CD4-positive, alpha-beta memory T cell (primary cell): Measurements from ENCODE around the gene ZNF22. TPM values are rescaled to one million over a fixed set of nuclear protein-coding genes. Genes with fewer than 3 reads are reported as not detected.

Experiments used
- CTCF ChIA-PET: fragments of 350-600 bp; sonication (Branson Sonifier 250); formaldehyde crosslinking; loops from one replicate; lab custom pipeline; 2021; ENCODE audit warnings: inconsistent platforms; ENCODE audit not compliant: partially characterized antibody; lab: Charles Lee
- POLR2A ChIA-PET: fragments of 350-600 bp; sonication (Branson Sonifier 250); formaldehyde crosslinking; loops from one replicate; lab custom pipeline; 2021; ENCODE audit not compliant: partially characterized antibody; lab: Charles Lee
- DNase-seq, 5 donors: peaks; one replicate each; pipeline versions ENCODE4 v3.0.0 to v3.0.0-alpha.2; 2020 to 2022; ENCODE audit warnings: mixed read lengths in 1 of 5
- H3K27ac ChIP-seq: one replicate; pipeline ENCODE4 v1.7.0; 2013; ENCODE audit warnings: low read depth, low read length
- H3K27me3 ChIP-seq: 2 replicates; pipeline ENCODE4 v1.7.0; 2013; ENCODE audit warnings: mild to moderate bottlenecking, low read length, moderate library complexity; ENCODE audit not compliant: insufficient read depth
- H3K36me3 ChIP-seq: 2 replicates; pipeline ENCODE4 v1.7.0; 2013; ENCODE audit warnings: mild to moderate bottlenecking, low read length, moderate library complexity; ENCODE audit not compliant: insufficient read depth
- H3K4me1 ChIP-seq: 2 replicates; pipeline ENCODE4 v1.7.0; 2013; ENCODE audit warnings: mild to moderate bottlenecking, low read length, moderate library complexity; ENCODE audit not compliant: insufficient read depth
- H3K4me3 ChIP-seq, 2 donors: one replicate each; pipeline ENCODE4 v1.7.0; 2013; ENCODE audit warnings: low read length in 2 of 2, mild to moderate bottlenecking in 1 of 2
- H3K9me3 ChIP-seq, 2 donors: one replicate each; pipeline ENCODE4 v1.7.0; 2013; ENCODE audit warnings: low read length in 2 of 2, control low read depth in 1 of 2; ENCODE audit not compliant: control insufficient read depth in 1 of 2
- H3K27ac Mint-ChIP-seq, 7 donors: one replicate each; pipeline ENCODE4 v1.8.0; 2020 to 2021; ENCODE audit warnings: mixed read lengths in 7 of 7, mild to moderate bottlenecking in 6 of 7, inconsistent platforms in 3 of 7, moderate library complexity in 3 of 7
- H3K27me3 Mint-ChIP-seq, 2 donors: one replicate each; pipeline ENCODE4 v1.8.0; 2020 to 2021; ENCODE audit warnings: mixed read lengths in 2 of 2
- H3K36me3 Mint-ChIP-seq, 2 donors: one replicate each; pipeline ENCODE4 v1.8.0; 2020 to 2021; ENCODE audit warnings: mixed read lengths in 2 of 2, inconsistent platforms in 1 of 2, mild to moderate bottlenecking in 1 of 2
- H3K4me1 Mint-ChIP-seq, 4 donors: one replicate each; pipeline ENCODE4 v1.8.0; 2020 to 2021; ENCODE audit warnings: mixed read lengths in 4 of 4, mild to moderate bottlenecking in 1 of 4
- H3K4me3 Mint-ChIP-seq, 8 donors: one replicate each; pipeline ENCODE4 v1.8.0; 2020 to 2021; ENCODE audit warnings: mixed read lengths in 8 of 8, mild to moderate bottlenecking in 7 of 8, moderate library complexity in 6 of 8, inconsistent platforms in 3 of 8
- H3K9me3 Mint-ChIP-seq, 8 donors: one replicate each; pipeline ENCODE4 v1.8.0; 2020 to 2021; ENCODE audit warnings: mixed read lengths in 8 of 8, mild to moderate bottlenecking in 5 of 8, inconsistent platforms in 3 of 8, moderate library complexity in 1 of 8
- intact Hi-C: fragments of 100-400 bp; cut with micrococcal nuclease; formaldehyde crosslinking; loops from one replicate; pipeline ENCODE4 v1.15.1; 2023
- polyA plus RNA-seq, 2 donors: library from polyadenylated mRNA; unstranded; fragments of 300-500 nt; fragmentation: Illumina TruSeq; gene quantifications; one replicate each; pipeline ENCODE4 v1.2.3, GENCODE V29; 2021
- total RNA-seq, 2 experiments: library from RNA; stranded (reverse); gene quantifications; one replicate each; pipeline ENCODE4 v1.2.3, GENCODE V29; 2021

Gene ZNF22
- total and polyA plus RNA-seq, 4 experiments from 2014 or later: 26.9 to 40.6 (median 30.8) TPM

DNA sequence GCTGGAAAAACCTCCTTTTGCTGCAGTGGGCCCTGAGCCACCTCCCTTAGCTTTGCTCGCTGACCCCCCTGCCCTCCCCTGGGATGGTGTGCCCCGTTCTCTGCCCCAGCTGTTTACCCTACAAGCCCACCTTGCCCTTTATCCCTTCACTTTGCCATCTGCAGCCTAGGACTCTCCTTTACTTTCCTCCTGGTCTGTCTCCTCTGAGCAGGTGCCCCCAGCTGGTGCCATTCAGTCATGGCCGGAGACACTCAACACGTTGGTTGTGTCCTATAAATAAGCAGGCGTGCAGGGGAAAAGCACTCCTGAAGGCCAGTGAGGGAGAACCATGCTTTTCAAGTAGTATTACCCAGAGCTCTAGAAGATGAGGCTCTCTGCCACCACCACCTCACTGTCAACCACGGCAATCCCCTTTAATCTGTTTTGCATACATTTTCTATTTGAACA lies 35.0 kb upstream of the ZNF22 start:
- no peaks in the 10 kb centered on the region for H3K9me3 Mint-ChIP-seq
- Histone ChIP-seq H3K4me1 (peaks cover 25% of the 10 kb centered on the region), H3K4me3 (no peak overlapping the region), H3K36me3 (no peaks in the 10 kb centered on the region), H3K27me3 (no peaks in the 10 kb centered on the region), H3K27ac (no peak overlapping the region), H3K9me3 (no peaks in the 10 kb centered on the region)
- DNase-seq: no peak
- H3K27me3 Mint-ChIP-seq: no peaks in the 10 kb centered on the region
- peaks cover 11 to 32% (median 19%) of the 10 kb centered on the region in 4 donors for H3K4me1 Mint-ChIP-seq
- intact Hi-C loops: no loop called here
- ChIA-PET CTCF (interaction anchor here (1.0 to 4.0 kb wide), 4 partner anchors 8 to 101 kb away, joined by 3 to 15 read pairs (median 4); no protein-coding TSS in a partner anchor), POLR2A (no interaction called here)
- peak overlapping the region in 1 of 8 donors; percentile 22 for H3K4me3 Mint-ChIP-seq
- no peaks in the 10 kb centered on the region for H3K36me3 Mint-ChIP-seq
- no peak overlapping the region for H3K27ac Mint-ChIP-seq

DNA sequence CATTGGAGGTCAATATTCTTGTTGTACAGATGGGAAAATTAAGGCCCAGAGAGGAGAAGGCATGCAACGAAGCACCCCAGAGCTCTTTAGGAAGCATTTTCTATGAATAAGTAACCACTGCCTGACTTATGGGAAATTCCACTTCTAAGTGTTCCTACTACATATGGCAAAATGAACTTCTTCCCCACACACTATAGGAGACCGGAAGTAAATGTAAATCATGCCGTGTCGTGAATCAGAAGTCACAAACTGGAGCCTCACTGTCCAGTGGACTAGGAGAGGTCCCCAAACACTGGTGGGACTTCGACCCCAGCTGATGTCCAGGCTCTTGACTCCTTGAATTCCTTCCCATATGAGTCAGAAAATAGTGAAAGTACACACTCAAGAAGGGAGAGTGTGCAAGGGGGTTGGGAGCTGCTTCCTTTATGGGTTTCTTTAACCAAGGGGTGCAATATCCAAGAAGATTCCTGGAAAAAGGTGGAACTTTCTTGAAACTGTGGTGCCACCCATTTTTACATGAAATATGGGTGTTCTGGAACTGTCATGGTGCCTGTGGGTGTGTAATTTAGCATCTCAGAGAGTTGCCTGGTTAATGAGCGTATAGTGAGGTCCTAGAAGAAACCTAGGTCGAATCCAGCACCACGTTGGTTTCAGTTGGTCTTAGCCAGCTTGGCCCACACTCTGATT lies 34.5 kb upstream of the ZNF22 start:
- Histone ChIP-seq H3K36me3 (no peaks in the 10 kb centered on the region), H3K9me3 (no peaks in the 10 kb centered on the region), H3K4me1 (peaks cover 25% of the 10 kb centered on the region), H3K27ac (no peak overlapping the region), H3K4me3 (no peak overlapping the region), H3K27me3 (no peaks in the 10 kb centered on the region)
- H3K4me1 Mint-ChIP-seq: peaks cover 9 to 29% (median 18%) of the 10 kb centered on the region in 4 donors
- ChIA-PET CTCF (interaction anchor here (1.0 to 4.0 kb wide), 4 partner anchors 8 to 102 kb away, joined by 3 to 15 read pairs (median 3); no protein-coding TSS in a partner anchor), POLR2A (no interaction called here)
- DNase-seq: no peak
- H3K27me3 Mint-ChIP-seq: no peaks in the 10 kb centered on the region
- no peak overlapping the region for H3K27ac Mint-ChIP-seq
- intact Hi-C loops: no loop called here
- peak overlapping the region in 2 of 8 donors; percentile 22 to 29 for H3K4me3 Mint-ChIP-seq
- no peaks in the 10 kb centered on the region for H3K36me3 Mint-ChIP-seq
- H3K9me3 Mint-ChIP-seq: no peaks in the 10 kb centered on the region

DNA sequence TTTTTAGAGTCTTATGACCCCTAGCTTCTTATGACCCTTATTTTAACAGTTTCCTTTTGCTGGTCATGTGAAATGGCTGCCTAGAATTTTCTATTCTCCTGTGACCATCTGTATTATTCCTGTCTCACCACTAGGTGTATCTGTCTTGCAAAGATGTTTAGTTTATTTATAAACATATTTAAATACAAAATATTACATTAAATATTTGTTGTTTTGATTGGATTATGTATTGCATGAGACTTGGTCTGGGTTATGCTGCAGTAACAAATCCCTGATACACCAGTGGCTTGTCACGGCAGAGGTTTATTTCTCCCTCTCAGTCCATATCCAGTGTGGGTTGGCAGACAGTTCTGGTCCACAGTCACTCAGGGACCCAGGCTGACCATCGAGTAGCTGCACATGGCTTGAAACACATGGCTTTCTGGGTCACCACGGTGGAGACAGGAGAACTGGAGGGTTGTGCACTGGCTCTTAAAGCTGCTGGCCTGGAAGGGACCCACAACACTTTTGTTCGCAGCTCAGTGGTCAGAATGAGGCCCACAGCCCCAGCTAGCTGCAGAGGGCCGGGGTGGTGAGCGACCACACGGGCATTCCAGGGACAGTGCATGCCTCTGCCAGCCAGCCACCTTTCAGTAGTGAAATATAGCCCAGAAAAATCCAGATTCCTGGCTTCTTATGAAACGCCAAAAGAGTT lies 33.8 kb upstream of the ZNF22 start:
- Histone ChIP-seq H3K4me3 (no peak overlapping the region), H3K36me3 (no peaks in the 10 kb centered on the region), H3K27me3 (no peaks in the 10 kb centered on the region), H3K9me3 (no peaks in the 10 kb centered on the region), H3K27ac (no peak overlapping the region), H3K4me1 (peaks cover 25% of the 10 kb centered on the region)
- CTCF ChIA-PET: interaction anchor here (1.1 to 4.0 kb wide), 3 partner anchors 9 to 102 kb away, joined by 3 to 15 read pairs (median 3); no protein-coding TSS in a partner anchor
- no peak for DNase-seq
- intact Hi-C loops: no loop called here
- no peak overlapping the region for H3K27ac Mint-ChIP-seq
- no peak overlapping the region for H3K4me3 Mint-ChIP-seq
- H3K27me3 Mint-ChIP-seq: no peaks in the 10 kb centered on the region
- no peaks in the 10 kb centered on the region for H3K36me3 Mint-ChIP-seq
- H3K9me3 Mint-ChIP-seq: no peaks in the 10 kb centered on the region
- POLR2A ChIA-PET: no interaction called here
- peaks cover 9 to 29% (median 18%) of the 10 kb centered on the region in 4 donors for H3K4me1 Mint-ChIP-seq

DNA sequence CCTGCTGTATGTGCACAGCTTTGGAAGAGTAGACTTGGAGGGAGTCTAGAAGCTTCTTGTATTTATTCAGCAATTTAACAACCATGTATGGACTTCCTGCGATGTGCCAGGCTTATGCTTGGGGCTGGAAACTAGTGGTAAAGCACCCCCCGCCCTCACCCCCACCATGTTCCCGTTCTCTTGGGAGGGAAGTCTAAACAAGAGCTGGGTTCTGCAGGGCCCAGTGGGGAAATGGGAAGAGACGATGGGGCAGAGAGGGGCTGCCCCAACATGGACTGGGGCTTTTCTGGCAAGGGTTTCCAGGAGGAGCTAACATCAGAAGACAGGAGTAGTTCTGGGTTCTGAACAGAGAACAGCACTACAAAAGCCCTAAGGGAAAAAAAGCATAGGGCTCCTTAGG lies 33.1 kb upstream of the ZNF22 start:
- no peaks in the 10 kb centered on the region for H3K27me3 Mint-ChIP-seq
- H3K4me1 ChIP-seq: peaks cover 25% of the 10 kb centered on the region
- H3K4me3 ChIP-seq: no peak overlapping the region
- H3K9me3 ChIP-seq: no peaks in the 10 kb centered on the region
- CTCF ChIA-PET: interaction anchor here (1.5 to 4.0 kb wide), 2 partner anchors 8 to 35 kb away, joined by 3 to 15 read pairs; no protein-coding TSS in a partner anchor
- intact Hi-C loops: no loop called here
- H3K9me3 Mint-ChIP-seq: no peaks in the 10 kb centered on the region
- POLR2A ChIA-PET: no interaction called here
- no peaks in the 10 kb centered on the region for H3K36me3 ChIP-seq
- no peaks in the 10 kb centered on the region for H3K27me3 ChIP-seq
- H3K4me1 Mint-ChIP-seq: peaks cover 9 to 29% (median 18%) of the 10 kb centered on the region in 4 donors
- DNase-seq: no peak
- H3K27ac ChIP-seq: no peak overlapping the region
- H3K4me3 Mint-ChIP-seq: peak overlapping the region in 1 of 8 donors; percentile 69
- no peaks in the 10 kb centered on the region for H3K36me3 Mint-ChIP-seq
- peak overlapping the region in 3 of 7 donors; percentile 7 to 78 (median 42) for H3K27ac Mint-ChIP-seq

- no peaks in the 10 kb centered on the region for H3K9me3 Mint-ChIP-seq
- Histone ChIP-seq H3K9me3 (no peaks in the 10 kb centered on the region), H3K4me1 (peaks cover 25% of the 10 kb centered on the region), H3K27me3 (no peaks in the 10 kb centered on the region), H3K27ac (no peak overlapping the region), H3K36me3 (no peaks in the 10 kb centered on the region), H3K4me3 (no peak overlapping the region)
- peak overlapping the region in 4 of 7 donors; percentile 7 to 78 (median 44) for H3K27ac Mint-ChIP-seq
- H3K4me1 Mint-ChIP-seq: peaks cover 9 to 29% (median 18%) of the 10 kb centered on the region in 4 donors
- intact Hi-C loops: no loop called here
- H3K36me3 Mint-ChIP-seq: no peaks in the 10 kb centered on the region
- CTCF ChIA-PET: interaction anchor here (1.5 to 4.0 kb wide), 2 partner anchors 8 to 36 kb away, joined by 3 to 15 read pairs; no protein-coding TSS in a partner anchor
- H3K27me3 Mint-ChIP-seq: no peaks in the 10 kb centered on the region
- no peak for DNase-seq
- POLR2A ChIA-PET: no interaction called here
- peak overlapping the region in 2 of 8 donors; percentile 50 to 69 for H3K4me3 Mint-ChIP-seq
These were observed 32.6 kb upstream of the ZNF22 start for GRCh38 chr10:44968091-44968490.

DNA sequence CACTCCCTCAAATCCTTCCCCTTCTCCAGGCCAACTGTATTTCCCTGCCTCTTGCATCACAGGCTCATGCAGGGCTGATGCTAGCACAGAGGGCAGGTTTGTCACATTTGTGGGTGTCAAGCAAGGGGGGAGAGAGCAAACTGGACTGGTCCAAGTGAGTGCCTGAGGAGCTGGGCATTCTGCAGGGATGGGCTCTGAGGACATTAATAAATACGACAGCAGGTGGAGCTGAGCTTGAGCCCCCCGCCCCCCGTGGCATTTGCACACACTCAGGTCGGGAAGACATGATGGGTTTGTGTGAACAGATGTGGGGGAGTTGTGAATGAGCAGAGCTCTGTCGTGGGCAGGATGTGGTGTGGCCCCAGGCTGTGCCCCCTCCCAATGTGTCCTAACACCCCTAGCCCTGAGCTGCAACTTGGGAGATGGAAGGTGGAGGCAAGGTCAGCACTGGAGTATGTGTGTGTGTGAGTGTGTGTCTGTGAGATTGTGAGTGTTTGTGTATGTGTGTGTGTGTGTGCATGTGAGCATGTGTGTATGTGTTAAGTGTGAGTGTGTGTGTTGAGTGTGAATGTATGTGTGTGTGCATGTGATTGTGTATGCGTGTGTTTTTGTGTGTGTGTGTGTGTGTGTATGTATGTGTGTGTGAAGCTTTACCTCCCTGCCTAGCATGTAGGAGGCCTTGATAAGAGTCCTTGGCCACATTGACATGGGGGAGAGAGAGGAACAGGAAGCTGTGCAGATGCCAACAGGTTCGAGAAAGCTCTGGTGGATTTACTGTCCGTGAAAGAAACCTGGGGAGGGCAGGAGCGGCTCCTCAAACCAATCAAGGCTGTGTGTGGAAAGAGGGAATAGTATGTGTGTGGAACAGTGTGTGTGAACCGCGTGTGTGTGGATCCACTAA lies 32.0 kb upstream of the ZNF22 start:
- Mint-ChIP-seq H3K36me3 (no peaks in the 10 kb centered on the region), H3K27ac (peak overlapping the region in 4 of 7 donors; percentile 0 to 56 (median 4)), H3K27me3 (no peaks in the 10 kb centered on the region), H3K9me3 (no peaks in the 10 kb centered on the region), H3K4me1 (peaks cover 9 to 29% (median 18%) of the 10 kb centered on the region in 4 donors), H3K4me3 (peak overlapping the region in 5 of 8 donors; percentile 1 to 60 (median 2))
- H3K4me1 ChIP-seq: peaks cover 29% of the 10 kb centered on the region
- intact Hi-C loops: no loop called here
- H3K4me3 ChIP-seq: no peak overlapping the region
- no peak overlapping the region for H3K27ac ChIP-seq
- ChIA-PET CTCF (interaction anchor here (4.0 kb wide), 1 partner anchor 36 kb away, joined by 15 read pairs; no protein-coding TSS in a partner anchor), POLR2A (no interaction called here)
- no peaks in the 10 kb centered on the region for H3K27me3 ChIP-seq
- H3K36me3 ChIP-seq: no peaks in the 10 kb centered on the region
- DNase-seq: peak in 1 of 5 donors; percentile 9
- H3K9me3 ChIP-seq: no peaks in the 10 kb centered on the region
